ENCODE results near the gene GC.

GRCh38 chr4:71746379-71746778, 37.5 kb downstream of the GC start:
- TF ChIP-seq GATA2 (IDR thresholded peaks at IDR 0.05; ENCODE audit: low read depth, low read length) (no peak), GATA3 (IDR thresholded peaks at IDR 0.05; ENCODE audit: low read depth, low read length) (no peak)

Measured in SH-SY5Y (cell line).